GM12878 (cell line): ENCODE measurements around the gene PCDHGB1. TPM values are rescaled to one million over a fixed set of nuclear protein-coding genes. Genes with fewer than 3 reads are reported as not detected.

Source experiments
- ATAC-seq: fragments of 200-7000 bp; cut with Tn5 transposase; 3 replicates; pipeline ENCODE4 v1.9.1; 2020; ENCODE audit warnings: mild to moderate bottlenecking, moderate library complexity
- BruUV-seq: library from RNA; stranded (reverse); fragments of 400-500 nt; replicated peaks from 2 replicates; lab custom pipeline; 2021; lab: Mats Ljungman, UMichigan
- CTCF ChIA-PET: fragments of 300-600 bp; sonication (Branson Sonifier 250); formaldehyde crosslinking; extraction: SDS; loops from one replicate; lab custom pipeline; 2021; ENCODE audit warnings: inconsistent platforms; lab: Yijun Ruan, JAX
- POLR2A ChIA-PET: fragments of 350-600 bp; formaldehyde crosslinking; extraction: SDS; loops from one replicate; lab custom pipeline; 2021; ENCODE audit warnings: inconsistent platforms; lab: Charles Lee
- RAD21 ChIA-PET: fragments of 300-600 bp; sonication (Branson Sonifier 250); formaldehyde crosslinking; loops from one replicate; lab custom pipeline; 2023; ENCODE audit warnings: antibody characterized with exemption; ENCODE audit not compliant: unreplicated experiment; lab: Charles Lee
- SMC1A ChIA-PET: fragments of 300-600 bp; sonication (Branson Sonifier 250); formaldehyde crosslinking; loops from one replicate; lab custom pipeline; 2023; ENCODE audit not compliant: unreplicated experiment, uncharacterized antibody; lab: Charles Lee
- DNase-seq: peaks from one replicate; pipeline ENCODE4 v3.0.0-alpha.2; 2011; ENCODE audit warnings: low read depth, low spot score
- FAIRE-seq: peaks from 3 replicates; lab custom pipeline; 2011; peaks lifted over from hg19 to GRCh38; lab: Jason Lieb, UNC
- H2AFZ ChIP-seq: 2 replicates; pipeline ENCODE4 v1.6.0; 2011; ENCODE audit warnings: low read depth, low read length, control low read depth; ENCODE audit not compliant: control insufficient read depth
- H3K27ac ChIP-seq: 2 replicates; pipeline ENCODE4 v1.5.1; 2011; ENCODE audit warnings: control low read depth; ENCODE audit not compliant: control insufficient read depth, insufficient read depth
- H3K27me3 ChIP-seq, 2 experiments: replicated peaks in 1 of 2; 2 replicates each; pipeline versions ENCODE4 v1.6.0 to v1.6.1; 2011; ENCODE audit warnings: low read length in 1 of 2; ENCODE audit not compliant: control insufficient read depth in 2 of 2, insufficient read depth in 2 of 2
- H3K36me3 ChIP-seq, 2 experiments: 2 replicates each; pipeline ENCODE4 v1.5.1; 2011; ENCODE audit warnings: low read length in 1 of 2; ENCODE audit not compliant: control insufficient read depth in 2 of 2, insufficient read depth in 2 of 2
- H3K4me1 ChIP-seq: 2 replicates; pipeline ENCODE4 v1.6.1; 2011; ENCODE audit warnings: mild to moderate bottlenecking, low read length, moderate library complexity, mixed read lengths; ENCODE audit not compliant: control insufficient read depth, insufficient read depth
- H3K4me2 ChIP-seq: 2 replicates; pipeline ENCODE4 v1.6.0; 2011; ENCODE audit warnings: control low read depth; ENCODE audit not compliant: control insufficient read depth, insufficient read depth
- H3K4me3 ChIP-seq: fragments of 200-600 bp; sonication (generic); 2 replicates; pipeline ENCODE4 v1.5.1; 2016
- H3K79me2 ChIP-seq: 2 replicates; pipeline ENCODE4 v1.6.0; 2011; ENCODE audit warnings: low read length; ENCODE audit not compliant: control insufficient read depth, insufficient read depth
- H3K9ac ChIP-seq: 2 replicates; pipeline ENCODE4 v1.8.0; 2011; ENCODE audit warnings: low read length, control low read depth, mixed read lengths; ENCODE audit not compliant: control insufficient read depth, insufficient read depth
- H3K9me3 ChIP-seq: replicated peaks from 3 replicates; pipeline ENCODE4 v1.5.1; 2011; ENCODE audit warnings: mild to moderate bottlenecking, low read length; ENCODE audit not compliant: control insufficient read depth, insufficient read depth
- H4K20me1 ChIP-seq: 2 replicates; pipeline ENCODE4 v1.6.0; 2011; ENCODE audit not compliant: control insufficient read depth, insufficient read depth
- CBX3 ChIP-seq: fragments of 200-600 bp; sonication (generic); IDR thresholded peaks from 2 replicates; pipeline ENCODE4 v1.6.1; 2016; ENCODE audit warnings: low read depth, borderline replicate concordance
- CHD2 ChIP-seq: IDR thresholded peaks from 2 replicates; pipeline ENCODE4 v1.6.1; 2011; ENCODE audit warnings: low read depth, low read length, improper control_type of control experiment, borderline replicate concordance
- CHD4 ChIP-seq: fragments of 200-600 bp; sonication (generic); IDR thresholded peaks from 2 replicates; pipeline ENCODE4 v1.6.1; 2016; ENCODE audit warnings: mild to moderate bottlenecking
- HDAC2 ChIP-seq: fragments of 200-600 bp; sonication (generic); IDR thresholded peaks from 2 replicates; pipeline ENCODE4 v1.6.1; 2017
- RCOR1 ChIP-seq: conservative IDR thresholded peaks from 2 replicates; pipeline ENCODE4 v1.6.1; 2012; ENCODE audit warnings: low read depth, low read length, improper control_type of control experiment
- RELA ChIP-seq: fragments of 450-650 bp; IDR thresholded peaks from 2 replicates; pipeline ENCODE4 v1.8.0; 2014; ENCODE audit warnings: borderline replicate concordance; ENCODE audit not compliant: partially characterized antibody
- WGBS: methylation state at CpG from one replicate; pipeline ENCODE4 v1.1.6; 2016; ENCODE audit warnings: low lambda C conversion rate; ENCODE audit not compliant: insufficient replicate concordance, insufficient coverage; ENCODE audit errors: missing lambda C conversion rate; 5-methylcytosine and 5-hydroxymethylcytosine counted together
- in situ Hi-C: fragments of 300-500 bp; cut with MboI; formaldehyde crosslinking; loops from 9 replicates; pipeline ENCODE4 v1.14.3; 2018; ENCODE audit warnings: mixed read lengths
- intact Hi-C: fragments of 100-400 bp; cut with micrococcal nuclease; formaldehyde crosslinking; loops from one replicate; pipeline ENCODE4 v1.14.2; 2022; ENCODE audit not compliant: unreplicated experiment
- polyA plus RNA-seq, 11 experiments: library from polyadenylated mRNA; depleted of rRNA in 4 of 11; unstranded in 6 of 11; stranded (reverse) in 5 of 11; fragments of >200 nt; fragmentation: Nextera tagmentation in 4 of 11; fragmentation: Illumina TruSeq in 1 of 11; extraction: Ambion mirVana in 4 of 11; extraction: Trizol in 1 of 11; gene quantifications; 1 replicate in 1 of 11; 2 replicates in 10 of 11; pipeline versions ENCODE4 v1.2.1 to v1.2.3, GENCODE V29; 2011 to 2016; ENCODE audit warnings: inconsistent platforms in 2 of 11, missing spikeins in 2 of 11, low read depth in 1 of 11
- total RNA-seq, 4 experiments: library from RNA; depleted of rRNA in 3 of 4; stranded (reverse); fragments of >200 nt in 3 of 4; fragmentation: Illumina TruSeq in 1 of 4; extraction: Trizol in 1 of 4; gene quantifications; 2 replicates each; pipeline versions ENCODE4 v1.2.1 to v1.2.3, GENCODE V29; 2013 to 2021
- TF ChIP-seq, protein P1 (sequence below): fragments of 450-650 bp; IDR thresholded peaks from 2 replicates; pipeline ENCODE4 v1.6.1; 2018; ENCODE audit warnings: borderline replicate concordance, mild to moderate bottlenecking; ENCODE audit not compliant: partially characterized antibody
- TF ChIP-seq, protein P2 (sequence below): IDR thresholded peaks from 2 replicates; pipeline ENCODE4 v1.6.1; 2011; ENCODE audit warnings: low read depth, mild to moderate bottlenecking, low read length, moderate library complexity, borderline replicate concordance; ENCODE audit errors: extremely low read depth
- TF ChIP-seq, protein P3 (sequence below): fragments of 450-650 bp; conservative IDR thresholded peaks from 2 replicates; pipeline ENCODE4 v1.6.1; 2017; ENCODE audit warnings: mild to moderate bottlenecking, moderate library complexity
- TF ChIP-seq, protein P4 (sequence below): fragments of 450-650 bp; IDR thresholded peaks from 2 replicates; pipeline ENCODE4 v1.6.1; 2017; ENCODE audit warnings: mild to moderate bottlenecking, low read depth, inconsistent platforms; ENCODE audit not compliant: poor library complexity, severe bottlenecking

Gene PCDHGB1
- total and polyA plus RNA-seq, 10 of the 15 experiments (the other 5 are each of a cell fraction or from before 2014, with no cell fraction given) = 0.04 to 0.40 (median 0.08) TPM; not detected in 2

DNA sequence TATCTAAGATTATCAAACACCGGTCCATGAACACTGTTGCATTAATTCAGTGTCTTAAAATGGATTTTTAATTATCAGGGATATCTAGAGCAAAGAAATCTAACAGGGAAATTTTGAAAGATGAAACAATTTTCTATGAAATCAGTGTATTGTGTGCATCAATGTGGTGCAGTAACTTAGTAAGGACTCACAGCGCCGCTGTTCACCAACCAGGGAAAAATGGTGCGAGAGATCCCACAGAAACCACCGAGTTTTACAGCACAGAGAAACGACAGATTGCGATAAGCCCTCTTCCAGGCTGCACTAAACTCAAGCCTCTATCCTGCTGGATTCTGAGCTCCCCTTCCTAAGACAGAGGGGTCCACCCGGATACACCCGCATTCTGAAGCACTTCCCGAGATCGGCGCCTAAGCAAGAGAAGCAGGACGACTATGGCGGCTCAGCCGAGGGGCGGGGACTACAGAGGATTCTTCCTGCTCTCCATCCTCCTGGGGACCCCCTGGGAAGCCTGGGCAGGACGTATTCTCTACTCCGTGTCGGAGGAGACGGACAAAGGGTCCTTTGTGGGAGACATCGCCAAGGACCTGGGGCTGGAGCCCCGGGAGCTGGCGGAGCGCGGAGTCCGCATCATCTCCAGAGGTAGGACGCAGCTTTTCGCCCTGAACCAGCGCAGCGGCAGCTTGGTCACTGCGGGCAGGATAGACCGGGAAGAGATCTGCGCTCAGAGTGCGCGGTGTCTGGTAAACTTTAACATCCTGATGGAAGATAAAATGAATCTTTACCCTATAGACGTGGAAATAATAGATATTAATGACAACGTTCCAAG, 32.8 kb downstream of the PCDHGB1 start, which contains the start of gene PCDHGA7 (continued):
- TF ChIP-seq, protein P1, sequence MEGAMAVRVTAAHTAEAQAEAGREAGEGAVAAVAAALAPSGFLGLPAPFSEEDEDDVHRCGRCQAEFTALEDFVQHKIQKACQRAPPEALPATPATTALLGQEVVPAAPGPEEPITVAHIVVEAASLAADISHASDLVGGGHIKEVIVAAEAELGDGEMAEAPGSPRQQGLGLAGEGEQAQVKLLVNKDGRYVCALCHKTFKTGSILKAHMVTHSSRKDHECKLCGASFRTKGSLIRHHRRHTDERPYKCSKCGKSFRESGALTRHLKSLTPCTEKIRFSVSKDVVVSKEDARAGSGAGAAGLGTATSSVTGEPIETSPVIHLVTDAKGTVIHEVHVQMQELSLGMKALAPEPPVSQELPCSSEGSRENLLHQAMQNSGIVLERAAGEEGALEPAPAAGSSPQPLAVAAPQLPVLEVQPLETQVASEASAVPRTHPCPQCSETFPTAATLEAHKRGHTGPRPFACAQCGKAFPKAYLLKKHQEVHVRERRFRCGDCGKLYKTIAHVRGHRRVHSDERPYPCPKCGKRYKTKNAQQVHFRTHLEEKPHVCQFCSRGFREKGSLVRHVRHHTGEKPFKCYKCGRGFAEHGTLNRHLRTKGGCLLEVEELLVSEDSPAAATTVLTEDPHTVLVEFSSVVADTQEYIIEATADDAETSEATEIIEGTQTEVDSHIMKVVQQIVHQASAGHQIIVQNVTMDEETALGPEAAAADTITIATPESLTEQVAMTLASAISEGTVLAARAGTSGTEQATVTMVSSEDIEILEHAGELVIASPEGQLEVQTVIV = no peak
- TF ChIP-seq HDAC2 = no peak
- TF ChIP-seq, protein P2, sequence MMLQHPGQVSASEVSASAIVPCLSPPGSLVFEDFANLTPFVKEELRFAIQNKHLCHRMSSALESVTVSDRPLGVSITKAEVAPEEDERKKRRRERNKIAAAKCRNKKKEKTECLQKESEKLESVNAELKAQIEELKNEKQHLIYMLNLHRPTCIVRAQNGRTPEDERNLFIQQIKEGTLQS = no peak

DNA sequence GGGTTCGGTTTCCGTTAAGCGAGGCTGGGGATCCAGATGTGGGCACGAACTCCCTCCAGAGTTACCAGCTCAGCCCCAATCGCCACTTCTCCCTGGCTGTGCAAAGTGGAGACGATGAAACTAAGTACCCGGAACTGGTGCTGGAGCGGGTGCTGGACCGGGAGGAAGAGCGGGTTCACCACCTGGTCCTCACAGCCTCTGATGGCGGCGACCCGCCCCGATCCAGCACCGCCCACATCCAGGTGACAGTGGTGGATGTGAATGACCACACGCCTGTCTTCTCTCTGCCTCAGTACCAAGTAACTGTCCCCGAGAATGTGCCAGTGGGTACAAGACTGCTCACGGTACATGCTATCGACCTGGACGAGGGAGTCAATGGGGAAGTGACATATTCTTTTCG, 33.4 kb downstream of the PCDHGB1 start:
- FAIRE-seq (no peak), ATAC-seq (no peak), DNase-seq (no peak)
- ChIA-PET SMC1A (no interaction called here), RAD21 (no interaction called here), CTCF (interaction anchor here (0.8 to 1.5 kb wide), 2 partner anchors 8 to 175 kb away, joined by 3 read pairs; no protein-coding TSS in a partner anchor), POLR2A (no interaction called here)
- H4K20me1 ChIP-seq = no peaks in the 10 kb centered on the region
- 27% methylated on average over 21 of the region's 21 CpGs for WGBS
- intact Hi-C loops = no loop called here
- no peak overlapping the region for H3K4me3 ChIP-seq
- no peak overlapping the region for H2AFZ ChIP-seq
- no TSS peak for BruUV-seq
- H3K27ac ChIP-seq = no peak overlapping the region
- no peaks in the 10 kb centered on the region for H3K4me1 ChIP-seq
- H3K27me3 ChIP-seq = no peaks in the 10 kb centered on the region
- H3K36me3 ChIP-seq = no peaks in the 10 kb centered on the region
- H3K4me2 ChIP-seq = no peak overlapping the region
- no peaks in the 10 kb centered on the region for H3K79me2 ChIP-seq
- no peak overlapping the region for H3K9ac ChIP-seq
- H3K9me3 ChIP-seq = peaks cover 2% of the 10 kb centered on the region; the same call in 1 of the 3 replicates
- in situ Hi-C loops = no loop called here
- TF ChIP-seq, protein P3, sequence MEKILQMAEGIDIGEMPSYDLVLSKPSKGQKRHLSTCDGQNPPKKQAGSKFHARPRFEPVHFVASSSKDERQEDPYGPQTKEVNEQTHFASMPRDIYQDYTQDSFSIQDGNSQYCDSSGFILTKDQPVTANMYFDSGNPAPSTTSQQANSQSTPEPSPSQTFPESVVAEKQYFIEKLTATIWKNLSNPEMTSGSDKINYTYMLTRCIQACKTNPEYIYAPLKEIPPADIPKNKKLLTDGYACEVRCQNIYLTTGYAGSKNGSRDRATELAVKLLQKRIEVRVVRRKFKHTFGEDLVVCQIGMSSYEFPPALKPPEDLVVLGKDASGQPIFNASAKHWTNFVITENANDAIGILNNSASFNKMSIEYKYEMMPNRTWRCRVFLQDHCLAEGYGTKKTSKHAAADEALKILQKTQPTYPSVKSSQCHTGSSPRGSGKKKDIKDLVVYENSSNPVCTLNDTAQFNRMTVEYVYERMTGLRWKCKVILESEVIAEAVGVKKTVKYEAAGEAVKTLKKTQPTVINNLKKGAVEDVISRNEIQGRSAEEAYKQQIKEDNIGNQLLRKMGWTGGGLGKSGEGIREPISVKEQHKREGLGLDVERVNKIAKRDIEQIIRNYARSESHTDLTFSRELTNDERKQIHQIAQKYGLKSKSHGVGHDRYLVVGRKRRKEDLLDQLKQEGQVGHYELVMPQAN = no peak
- TF ChIP-seq CHD4 (no peak), RCOR1 (no peak), RELA (no peak), CBX3 (no peak), CHD2 (no peak)
- TF ChIP-seq, protein P2 = no peak
- TF ChIP-seq, protein P4, sequence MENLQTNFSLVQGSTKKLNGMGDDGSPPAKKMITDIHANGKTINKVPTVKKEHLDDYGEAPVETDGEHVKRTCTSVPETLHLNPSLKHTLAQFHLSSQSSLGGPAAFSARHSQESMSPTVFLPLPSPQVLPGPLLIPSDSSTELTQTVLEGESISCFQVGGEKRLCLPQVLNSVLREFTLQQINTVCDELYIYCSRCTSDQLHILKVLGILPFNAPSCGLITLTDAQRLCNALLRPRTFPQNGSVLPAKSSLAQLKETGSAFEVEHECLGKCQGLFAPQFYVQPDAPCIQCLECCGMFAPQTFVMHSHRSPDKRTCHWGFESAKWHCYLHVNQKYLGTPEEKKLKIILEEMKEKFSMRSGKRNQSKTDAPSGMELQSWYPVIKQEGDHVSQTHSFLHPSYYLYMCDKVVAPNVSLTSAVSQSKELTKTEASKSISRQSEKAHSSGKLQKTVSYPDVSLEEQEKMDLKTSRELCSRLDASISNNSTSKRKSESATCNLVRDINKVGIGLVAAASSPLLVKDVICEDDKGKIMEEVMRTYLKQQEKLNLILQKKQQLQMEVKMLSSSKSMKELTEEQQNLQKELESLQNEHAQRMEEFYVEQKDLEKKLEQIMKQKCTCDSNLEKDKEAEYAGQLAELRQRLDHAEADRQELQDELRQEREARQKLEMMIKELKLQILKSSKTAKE = no peak
